Hepatocyte (in vitro differentiated cells): Measurements from ENCODE around the gene ARHGEF38. TPM values are rescaled to one million over a fixed set of nuclear protein-coding genes. Genes with fewer than 3 reads are reported as not detected.

Experiments
- DNase-seq: peaks from one replicate; pipeline ENCODE4 v3.0.0-alpha.2; 2016; ENCODE audit warnings: low spot score
- H2AFZ ChIP-seq: fragments of 200-600 bp; sonication (generic); 2 replicates; pipeline ENCODE4 v1.6.0; 2016; ENCODE audit warnings: antibody characterized with exemption, mild to moderate bottlenecking
- H3K27ac ChIP-seq: fragments of 200-600 bp; sonication (generic); 2 replicates; pipeline ENCODE4 v1.5.1; 2016; ENCODE audit warnings: mild to moderate bottlenecking
- H3K27me3 ChIP-seq: fragments of 200-600 bp; sonication (generic); 2 replicates; pipeline ENCODE4 v1.6.1; 2016
- H3K36me3 ChIP-seq: fragments of 200-600 bp; sonication (generic); replicated peaks from 2 replicates; pipeline ENCODE4 v1.5.1; 2016; ENCODE audit warnings: low read depth; ENCODE audit not compliant: insufficient read depth
- H3K4me1 ChIP-seq: fragments of 200-600 bp; sonication (generic); 2 replicates; pipeline ENCODE4 v1.5.1; 2016; ENCODE audit warnings: mild to moderate bottlenecking, moderate library complexity; ENCODE audit not compliant: insufficient read depth
- H3K4me2 ChIP-seq: fragments of 200-600 bp; sonication (generic); 2 replicates; pipeline ENCODE4 v1.6.0; 2016
- H3K4me3 ChIP-seq: fragments of 200-600 bp; sonication (generic); 2 replicates; pipeline ENCODE4 v1.5.1; 2016; ENCODE audit warnings: mild to moderate bottlenecking
- H3K79me2 ChIP-seq: fragments of 200-600 bp; sonication (generic); 2 replicates; pipeline ENCODE4 v1.6.0; 2017; ENCODE audit warnings: mild to moderate bottlenecking
- H3K9me2 ChIP-seq: fragments of 200-600 bp; sonication (generic); replicated peaks from 2 replicates; pipeline ENCODE4 v1.6.0; 2017; ENCODE audit warnings: mild to moderate bottlenecking; ENCODE audit not compliant: insufficient read depth
- H3K9me3 ChIP-seq: fragments of 200-600 bp; sonication (generic); 2 replicates; pipeline ENCODE4 v1.5.1; 2016; ENCODE audit warnings: low read depth, mild to moderate bottlenecking
- H4K20me1 ChIP-seq: fragments of 200-600 bp; sonication (generic); 2 replicates; pipeline ENCODE4 v1.6.0; 2016; ENCODE audit warnings: mild to moderate bottlenecking; ENCODE audit not compliant: insufficient read depth, poor library complexity, severe bottlenecking
- CTCF ChIP-seq: fragments of 200-600 bp; sonication (generic); IDR thresholded peaks from 2 replicates; pipeline ENCODE4 v1.5.1; 2016; ENCODE audit warnings: antibody characterized with exemption, mild to moderate bottlenecking; ENCODE audit not compliant: poor library complexity
- EZH2 ChIP-seq: fragments of 200-600 bp; sonication (generic); IDR thresholded peaks from 2 replicates; pipeline ENCODE4 v1.6.1; 2016; ENCODE audit warnings: antibody characterized with exemption, mild to moderate bottlenecking, borderline replicate concordance
- EZH2phosphoT487 ChIP-seq: fragments of 200-600 bp; sonication (generic); IDR thresholded peaks from one replicate; pipeline ENCODE4 v1.6.1; 2018; ENCODE audit warnings: antibody characterized with exemption, mild to moderate bottlenecking, low read depth, moderate library complexity; ENCODE audit not compliant: unreplicated experiment, severe bottlenecking
- WGBS: methylation state at CpG from one replicate; pipeline ENCODE4 v1.1.6; 2016; ENCODE audit warnings: low lambda C conversion rate; ENCODE audit errors: missing lambda C conversion rate; 5-methylcytosine and 5-hydroxymethylcytosine counted together
- polyA plus RNA-seq: library from polyadenylated mRNA; unstranded; fragments of >200 nt; fragmentation: Nextera tagmentation; extraction: Ambion mirVana; gene quantifications from 2 replicates; pipeline ENCODE4 v1.2.1, GENCODE V29; 2016
- total RNA-seq: library from RNA; depleted of rRNA; stranded (reverse); fragments of >200 nt; gene quantifications from 2 replicates; pipeline ENCODE4 v1.2.3, GENCODE V29; 2014

The ARHGEF38 gene
- total and polyA plus RNA-seq, 2 experiments from 2014 or later: 2.0 to 4.0 TPM

GRCh38 chr4:105548483-105548882 lies 3.9 kb upstream of the ARHGEF38 start:
- WGBS: 91% methylated on average over 1 of the region's 1 CpG
- no peak for DNase-seq
- no peak overlapping the region for H3K4me2 ChIP-seq

GRCh38 chr4:105550641-105551040 lies 1.8 kb upstream of the ARHGEF38 start:
- no peak for TF ChIP-seq CTCF
- no peak for TF ChIP-seq EZH2phosphoT487
- no peak for TF ChIP-seq EZH2
- H3K9me2 ChIP-seq: no peaks in the 10 kb centered on the region
- no peaks in the 10 kb centered on the region for H3K27me3 ChIP-seq
- H3K4me3 ChIP-seq: no peak overlapping the region
- 60% methylated on average over 3 of the region's 3 CpGs for WGBS
- H3K27ac ChIP-seq: peak overlapping the region; percentile 98
- H2AFZ ChIP-seq: no peak overlapping the region
- no peaks in the 10 kb centered on the region for H3K36me3 ChIP-seq
- H3K9me3 ChIP-seq: no peaks in the 10 kb centered on the region
- no peak for DNase-seq
- H3K4me1 ChIP-seq: peaks cover 7% of the 10 kb centered on the region
- H3K79me2 ChIP-seq: peaks cover 13% of the 10 kb centered on the region
- no peak overlapping the region for H3K4me2 ChIP-seq
- no peaks in the 10 kb centered on the region for H4K20me1 ChIP-seq

More at GRCh38 chr4:105548483-105548882, 3.9 kb upstream of the ARHGEF38 start:
- no peak for TF ChIP-seq CTCF
- TF ChIP-seq EZH2phosphoT487: no peak
- no peak for TF ChIP-seq EZH2
- peaks cover 7% of the 10 kb centered on the region for H3K4me1 ChIP-seq
- H3K4me3 ChIP-seq: no peak overlapping the region
- H4K20me1 ChIP-seq: no peaks in the 10 kb centered on the region
- H3K27ac ChIP-seq: no peak overlapping the region
- H3K9me2 ChIP-seq: no peaks in the 10 kb centered on the region
- H3K79me2 ChIP-seq: no peaks in the 10 kb centered on the region
- H3K36me3 ChIP-seq: no peaks in the 10 kb centered on the region
- no peaks in the 10 kb centered on the region for H3K9me3 ChIP-seq
- H3K27me3 ChIP-seq: no peaks in the 10 kb centered on the region
- H2AFZ ChIP-seq: no peak overlapping the region

- Histone ChIP-seq H3K27ac (peak overlapping the region; percentile 36), H3K4me3 (no peak overlapping the region), H3K36me3 (no peaks in the 10 kb centered on the region), H3K9me3 (no peaks in the 10 kb centered on the region), H3K79me2 (peaks cover 17% of the 10 kb centered on the region), H2AFZ (no peak overlapping the region), H3K27me3 (no peaks in the 10 kb centered on the region), H3K4me1 (peaks cover 17% of the 10 kb centered on the region), H3K4me2 (peak overlapping the region; percentile 28), H4K20me1 (no peaks in the 10 kb centered on the region), H3K9me2 (no peaks in the 10 kb centered on the region)
- TF ChIP-seq CTCF: no peak
- TF ChIP-seq EZH2phosphoT487: no peak
- TF ChIP-seq EZH2: no peak
- DNase-seq: no peak
- 45% methylated on average over 4 of the region's 4 CpGs for WGBS
These were observed 3.0 kb downstream of the ARHGEF38 start for GRCh38 chr4:105555409-105555808.

- Histone ChIP-seq H2AFZ (no peak overlapping the region), H3K36me3 (no peaks in the 10 kb centered on the region), H3K9me3 (no peaks in the 10 kb centered on the region), H4K20me1 (no peaks in the 10 kb centered on the region), H3K79me2 (peaks cover 17% of the 10 kb centered on the region), H3K27ac (peak overlapping the region; percentile 36), H3K4me1 (peaks cover 17% of the 10 kb centered on the region), H3K4me2 (peak overlapping the region; percentile 28), H3K9me2 (no peaks in the 10 kb centered on the region), H3K4me3 (no peak overlapping the region), H3K27me3 (no peaks in the 10 kb centered on the region)
- TF ChIP-seq CTCF: no peak
- no peak for TF ChIP-seq EZH2
- no peak for TF ChIP-seq EZH2phosphoT487
- WGBS: 52% methylated on average over 1 of the region's 1 CpG
- peak; percentile 5 for DNase-seq
These were observed 3.8 kb downstream of the ARHGEF38 start for GRCh38 chr4:105556206-105556605.
